H1 (cell line): ENCODE results near the gene TTC28. TPM values are rescaled to one million over a fixed set of nuclear protein-coding genes. Genes with fewer than 3 reads are reported as not detected.

Experiments
- EGR1 ChIP-seq: IDR thresholded peaks from 2 replicates; pipeline ENCODE4 v1.6.1; 2011; ENCODE audit warnings: low read depth, low read length, borderline replicate concordance
- GTF2F1 ChIP-seq: IDR thresholded peaks from 2 replicates; pipeline ENCODE4 v1.6.1; 2012; ENCODE audit warnings: low read depth, low read length, improper control_type of control experiment, borderline replicate concordance
- MAX ChIP-seq: IDR thresholded peaks from 2 replicates; pipeline ENCODE4 v1.6.1; 2012; ENCODE audit warnings: inconsistent platforms
- POU5F1 ChIP-seq: IDR thresholded peaks from 2 replicates; pipeline ENCODE4 v1.6.1; 2011; ENCODE audit warnings: low read depth, mild to moderate bottlenecking, low read length, moderate library complexity
- SP2 ChIP-seq: IDR thresholded peaks from 2 replicates; pipeline ENCODE4 v1.6.1; 2012; ENCODE audit warnings: mild to moderate bottlenecking, low read length, inconsistent platforms
- polyA plus RNA-seq, 7 experiments: library from polyadenylated mRNA; depleted of rRNA in 3 of 7; stranded (reverse) in 5 of 7; unstranded in 2 of 7; fragments of >200 nt in 5 of 7; fragments of 200-250 nt in 2 of 7; gene quantifications; 1 replicate in 5 of 7; 2 replicates in 1 of 7; 4 replicates in 1 of 7; pipeline versions ENCODE4 v1.2.1 to v1.2.3, GENCODE V29; 2011 to 2013; ENCODE audit warnings: missing spikeins in 2 of 7, mixed read lengths in 2 of 7
- total RNA-seq: library from RNA; stranded (reverse); fragmentation: NEBNext Ultra II Directional; extraction: Animal tissue kit (Norgen Biotek cat#: 25700); gene quantifications from 2 replicates; pipeline ENCODE4 v1.2.1, GENCODE V29; 2021

Gene TTC28
- total and polyA plus RNA-seq, 2 of the 8 experiments (the other 6 are each of a cell fraction or from before 2014, with no cell fraction given), result 2.6 to 12.6 TPM

DNA sequence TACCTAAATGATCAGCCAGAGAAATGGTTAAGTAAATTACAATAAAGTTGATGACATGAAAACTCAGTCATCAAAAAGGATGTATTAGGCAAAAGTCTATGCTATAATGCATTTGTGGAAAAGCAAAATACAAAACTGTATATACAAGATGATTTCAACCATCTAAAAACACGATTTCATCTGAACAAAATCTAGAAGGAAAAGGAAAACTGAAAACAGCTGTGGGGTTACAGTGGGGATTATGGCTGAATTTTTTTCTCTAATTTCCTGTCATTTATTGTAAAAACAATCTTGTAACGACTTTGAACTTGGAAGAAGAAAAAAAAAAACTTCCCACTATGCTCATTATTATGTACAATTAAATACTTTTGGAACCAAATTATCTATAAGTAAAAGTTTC, 31.7 kb upstream of the TTC28 start (continued):
- no peak for TF ChIP-seq POU5F1
- TF ChIP-seq EGR1, result no peak
- TF ChIP-seq SP2, result no peak
- TF ChIP-seq GTF2F1, result no peak
- TF ChIP-seq MAX, result no peak
